HG03457 (cell line): ENCODE results near the gene TNFAIP1.
A peak's percentile ranks its signal among the peaks of the same experiment; 100 is the strongest.

Experiments
- ATAC-seq: cut with Tn5 transposase; IDR thresholded peaks from one replicate; pipeline ENCODE4 v1.9.1; 2021; ENCODE audit warnings: moderate number of reproducible peaks; ENCODE audit not compliant: unreplicated experiment

Gene TNFAIP1

DNA sequence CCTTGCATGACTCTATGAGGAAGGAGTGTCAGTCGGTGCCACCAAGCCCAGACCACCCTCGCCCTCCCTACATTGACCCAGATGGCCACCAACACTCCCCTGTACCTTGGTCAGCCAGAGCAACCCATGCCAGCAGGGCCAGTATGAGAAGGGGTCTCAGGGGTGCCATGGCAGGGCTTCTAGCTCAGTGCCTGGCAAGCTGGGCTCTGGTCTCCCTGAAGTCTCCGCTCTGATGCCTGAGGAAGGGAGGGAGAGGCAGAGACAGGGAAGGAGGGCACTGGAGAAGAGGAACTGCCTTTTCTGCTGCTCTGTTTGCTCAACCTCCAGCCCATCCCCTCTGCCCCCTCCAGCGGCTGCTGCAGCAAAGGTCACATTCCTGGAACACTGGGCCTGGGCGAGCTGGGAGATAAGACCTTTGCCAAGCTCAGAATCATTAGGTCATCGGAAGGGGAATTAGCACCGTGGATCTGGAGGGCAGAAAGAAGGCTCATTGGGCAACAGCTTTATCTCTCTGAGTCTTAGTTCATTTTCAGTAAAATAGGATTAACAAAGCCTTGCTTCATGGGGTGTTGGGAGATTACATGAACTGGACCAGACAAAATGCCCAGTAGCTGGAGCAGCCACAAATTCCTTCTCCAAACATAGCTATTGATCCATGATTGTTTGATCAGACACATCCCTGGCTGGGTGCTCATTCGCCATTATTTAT is 34.6 kb downstream of the TNFAIP1 start, which contains the start of gene VTN:
Gene VTN (minus strand): TSS at position 273 of the 709 bp plus-strand sequence. CDS start 104 bp downstream, at position 169.
- no peak for ATAC-seq

- ATAC-seq = no peak
Measured at GRCh38 chr17:28370744-28371103, 35.2 kb downstream of the TNFAIP1 start.

- ATAC-seq = no peak
Measured at GRCh38 chr17:28371245-28372202, 36.0 kb downstream of the TNFAIP1 start, which contains the start of gene SARM1. TSS of gene SARM1 (plus strand) at chr17:28371694. CDS start at chr17:28372033, 339 bp downstream.

- no peak for ATAC-seq
Measured at GRCh38 chr17:28372203-28372944, 36.8 kb downstream of the TNFAIP1 start.

GRCh38 chr17:28372945-28373274 is 37.3 kb downstream of the TNFAIP1 start:
- no peak for ATAC-seq

DNA sequence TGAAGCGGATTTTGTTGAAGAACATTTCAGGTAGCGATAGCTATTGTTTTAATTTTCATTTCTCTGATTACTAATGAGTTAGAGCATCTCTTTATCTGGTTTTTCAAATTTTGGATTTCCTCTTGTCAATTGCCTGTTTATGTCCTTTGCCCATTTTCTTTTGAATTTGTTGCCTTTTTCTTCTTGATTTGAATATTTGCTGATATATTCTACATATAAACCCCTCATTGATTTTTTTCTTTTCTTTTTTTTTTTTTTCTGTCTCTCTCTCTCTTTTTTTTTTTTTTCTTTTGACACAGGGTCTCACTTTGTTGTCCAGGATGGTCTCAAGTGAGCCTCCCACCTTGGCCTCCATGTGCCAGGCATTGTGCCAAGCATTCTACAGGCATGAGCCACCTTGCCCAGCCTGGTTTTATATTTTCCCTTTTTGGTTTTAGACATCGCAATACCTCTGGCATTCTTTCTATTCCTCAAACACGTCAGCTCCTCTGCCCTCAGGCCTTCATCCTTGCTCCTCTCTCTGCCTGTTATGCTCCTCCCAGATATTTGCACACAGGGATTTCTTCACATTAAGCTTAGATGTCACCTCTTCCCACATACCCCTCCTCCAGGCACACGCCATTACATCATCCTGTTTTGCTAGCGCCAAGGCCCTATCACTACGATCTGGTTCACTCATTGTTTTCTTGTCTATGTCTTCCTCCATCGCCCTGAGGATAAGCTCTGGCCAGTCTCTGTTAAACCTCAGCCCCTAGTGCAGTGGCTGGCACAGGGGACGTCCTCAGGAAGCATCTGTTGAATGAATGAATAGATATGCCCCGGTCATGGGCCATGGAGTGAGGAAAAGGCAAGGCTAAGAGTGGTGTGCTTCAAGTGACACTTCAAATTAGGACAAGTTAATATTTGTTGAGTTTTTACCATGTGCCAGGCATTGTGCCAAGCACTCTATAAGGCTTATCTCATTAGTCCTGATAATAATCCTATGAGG is 44.5 kb downstream of the TNFAIP1 start:
- ATAC-seq = no peak

DNA sequence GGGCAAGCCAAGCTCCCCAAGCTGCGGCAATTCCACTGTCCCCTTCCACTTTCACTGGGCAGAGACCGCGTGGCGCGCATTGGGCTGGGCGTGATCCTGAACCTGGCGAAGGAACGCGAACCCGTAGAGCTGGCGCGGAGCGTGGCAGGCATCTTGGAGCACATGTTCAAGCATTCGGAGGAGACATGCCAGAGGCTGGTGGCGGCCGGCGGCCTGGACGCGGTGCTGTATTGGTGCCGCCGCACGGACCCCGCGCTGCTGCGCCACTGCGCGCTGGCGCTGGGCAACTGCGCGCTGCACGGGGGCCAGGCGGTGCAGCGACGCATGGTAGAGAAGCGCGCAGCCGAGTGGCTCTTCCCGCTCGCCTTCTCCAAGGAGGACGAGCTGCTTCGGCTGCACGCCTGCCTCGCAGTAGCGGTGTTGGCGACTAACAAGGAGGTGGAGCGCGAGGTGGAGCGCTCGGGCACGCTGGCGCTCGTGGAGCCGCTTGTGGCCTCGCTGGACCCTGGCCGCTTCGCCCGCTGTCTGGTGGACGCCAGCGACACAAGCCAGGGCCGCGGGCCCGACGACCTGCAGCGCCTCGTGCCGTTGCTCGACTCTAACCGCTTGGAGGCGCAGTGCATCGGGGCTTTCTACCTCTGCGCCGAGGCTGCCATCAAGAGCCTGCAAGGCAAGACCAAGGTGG is 45.7 kb downstream of the TNFAIP1 start:
- no peak for ATAC-seq

DNA sequence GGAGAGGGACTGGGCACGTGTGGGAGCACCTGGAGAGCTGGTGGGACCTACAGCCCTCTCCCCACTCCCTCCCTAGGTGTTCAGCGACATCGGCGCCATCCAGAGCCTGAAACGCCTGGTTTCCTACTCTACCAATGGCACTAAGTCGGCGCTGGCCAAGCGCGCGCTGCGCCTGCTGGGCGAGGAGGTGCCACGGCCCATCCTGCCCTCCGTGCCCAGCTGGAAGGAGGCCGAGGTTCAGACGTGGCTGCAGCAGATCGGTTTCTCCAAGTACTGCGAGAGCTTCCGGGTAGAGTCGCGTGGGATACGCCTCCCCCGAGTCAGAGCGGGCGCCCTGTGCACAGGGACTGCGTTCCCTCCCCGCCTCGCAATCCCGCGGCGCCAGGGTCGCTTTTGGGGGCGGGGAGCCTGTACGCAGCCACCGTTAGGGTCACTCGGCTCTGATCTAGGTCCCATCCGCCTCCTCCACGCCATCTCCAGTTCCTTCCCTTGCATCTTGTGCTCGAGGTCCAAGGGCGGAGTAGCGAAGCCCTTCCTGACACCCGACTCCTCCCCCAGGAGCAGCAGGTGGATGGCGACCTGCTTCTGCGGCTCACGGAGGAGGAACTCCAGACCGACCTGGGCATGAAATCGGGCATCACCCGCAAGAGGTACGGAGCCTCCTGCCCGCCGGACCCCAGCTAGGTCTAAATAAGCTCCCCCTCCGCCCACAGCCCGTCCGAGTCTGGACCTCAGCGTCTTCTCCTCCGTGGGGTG is 48.9 kb downstream of the TNFAIP1 start:
- ATAC-seq = peak; percentile 51

DNA sequence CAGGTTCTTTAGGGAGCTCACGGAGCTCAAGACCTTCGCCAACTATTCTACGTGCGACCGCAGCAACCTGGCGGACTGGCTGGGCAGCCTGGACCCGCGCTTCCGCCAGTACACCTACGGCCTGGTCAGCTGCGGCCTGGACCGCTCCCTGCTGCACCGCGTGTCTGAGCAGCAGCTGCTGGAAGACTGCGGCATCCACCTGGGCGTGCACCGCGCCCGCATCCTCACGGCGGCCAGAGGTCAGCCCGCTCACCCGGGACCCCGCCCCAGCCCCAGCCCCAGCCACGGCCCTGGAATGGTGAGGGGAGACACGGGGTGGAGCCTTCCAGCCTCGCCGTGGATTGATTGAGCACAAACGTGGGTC is 49.5 kb downstream of the TNFAIP1 start:
- ATAC-seq = no peak

DNA sequence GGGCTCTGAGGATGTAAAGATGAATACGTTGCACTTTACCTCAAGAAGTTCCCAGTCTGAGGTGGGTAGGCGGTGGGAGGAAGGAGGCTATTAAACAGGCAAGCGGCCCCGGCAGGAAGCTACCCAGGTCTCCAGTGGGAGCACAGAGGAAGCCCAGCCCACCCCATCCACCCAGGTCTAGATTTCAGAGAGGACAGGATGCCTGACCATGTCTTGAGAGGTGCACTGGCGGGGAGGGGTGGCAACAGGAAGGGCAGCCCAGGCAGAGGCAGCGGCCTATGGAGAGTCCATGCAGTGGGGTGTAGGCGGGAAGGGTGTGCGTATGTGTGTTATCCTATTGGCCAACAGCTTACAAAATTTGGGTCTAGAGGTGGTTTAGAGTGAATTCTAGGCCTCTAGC is 49.8 kb downstream of the TNFAIP1 start:
- no peak for ATAC-seq

GRCh38 chr17:28386391-28386790 is 50.8 kb downstream of the TNFAIP1 start:
- no peak for ATAC-seq

DNA sequence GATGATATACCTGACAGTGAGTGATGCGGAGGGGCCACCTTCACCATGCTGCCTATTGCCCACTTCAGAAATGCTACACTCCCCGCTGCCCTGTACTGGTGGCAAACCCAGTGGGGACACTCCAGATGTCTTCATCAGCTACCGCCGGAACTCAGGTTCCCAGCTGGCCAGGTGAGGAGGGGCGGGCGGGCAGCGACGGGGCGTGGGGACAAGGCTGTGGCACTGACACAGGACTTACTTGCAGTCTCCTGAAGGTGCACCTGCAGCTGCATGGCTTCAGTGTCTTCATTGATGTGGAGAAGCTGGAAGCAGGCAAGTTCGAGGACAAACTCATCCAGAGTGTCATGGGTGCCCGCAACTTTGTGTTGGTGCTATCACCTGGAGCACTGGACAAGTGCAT is 52.5 kb downstream of the TNFAIP1 start:
- no peak for ATAC-seq

DNA sequence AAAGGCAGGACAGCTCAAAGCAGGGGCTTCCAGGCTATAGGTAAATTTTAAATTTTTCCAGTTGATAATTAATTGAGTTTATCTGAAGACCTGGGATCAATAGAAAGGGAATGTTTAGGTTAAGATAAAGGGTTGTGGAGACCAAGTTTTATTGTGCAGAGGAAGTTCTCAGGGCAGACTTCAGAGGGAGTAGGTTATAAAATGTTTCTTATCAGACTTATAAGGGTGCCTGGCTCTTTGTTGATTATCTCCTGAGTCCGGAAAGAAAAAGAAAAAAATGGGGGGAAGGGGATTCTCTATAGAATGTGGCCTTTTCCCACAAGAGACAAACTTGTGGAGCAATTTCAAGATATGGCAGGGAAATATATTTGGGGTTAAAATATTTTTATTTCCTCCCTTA is 54.6 kb downstream of the TNFAIP1 start:
- no peak for ATAC-seq

DNA sequence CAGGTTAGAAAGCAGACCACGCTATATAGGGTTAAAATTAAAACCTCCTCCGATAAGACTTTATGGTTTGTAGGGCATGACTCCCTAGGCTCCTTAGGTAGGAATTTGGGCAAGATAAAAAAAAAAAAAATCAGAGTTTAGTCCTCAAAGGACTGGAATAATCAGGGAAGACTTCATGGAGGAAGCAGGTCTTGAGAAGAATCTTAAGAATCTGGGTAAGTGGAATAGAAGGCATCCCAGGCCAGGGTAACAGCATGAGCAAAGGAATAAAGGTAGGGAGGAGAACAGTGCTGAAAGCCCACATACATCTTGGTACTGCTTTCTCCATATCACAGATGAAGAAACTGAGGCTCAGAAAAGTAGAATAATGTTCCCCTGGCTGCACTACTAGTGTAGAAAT is 55.0 kb downstream of the TNFAIP1 start:
- no peak for ATAC-seq

GRCh38 chr17:28390984-28391383 is 55.4 kb downstream of the TNFAIP1 start:
- ATAC-seq = no peak

DNA sequence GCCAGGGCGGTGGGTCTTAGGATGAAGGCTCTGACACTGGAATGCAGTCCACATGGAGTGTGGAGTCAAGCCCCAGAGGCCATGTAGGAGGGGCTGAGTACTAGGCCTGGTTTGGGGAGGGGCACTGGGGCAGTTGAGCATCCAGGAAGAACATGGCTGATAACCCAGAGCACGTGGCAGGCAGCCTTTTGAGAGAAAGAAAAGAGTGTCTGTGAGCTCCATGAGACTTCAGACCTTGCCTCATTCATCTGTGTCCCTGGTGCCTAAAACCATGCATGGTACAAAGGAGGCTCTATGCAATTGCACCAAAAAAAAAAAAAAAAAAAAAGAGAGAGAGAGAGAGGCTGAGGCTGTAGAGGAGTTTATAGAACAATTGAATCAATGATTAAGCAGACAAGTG is 55.8 kb downstream of the TNFAIP1 start:
- ATAC-seq = no peak

GRCh38 chr17:28392491-28392890 is 56.9 kb downstream of the TNFAIP1 start:
- no peak for ATAC-seq

DNA sequence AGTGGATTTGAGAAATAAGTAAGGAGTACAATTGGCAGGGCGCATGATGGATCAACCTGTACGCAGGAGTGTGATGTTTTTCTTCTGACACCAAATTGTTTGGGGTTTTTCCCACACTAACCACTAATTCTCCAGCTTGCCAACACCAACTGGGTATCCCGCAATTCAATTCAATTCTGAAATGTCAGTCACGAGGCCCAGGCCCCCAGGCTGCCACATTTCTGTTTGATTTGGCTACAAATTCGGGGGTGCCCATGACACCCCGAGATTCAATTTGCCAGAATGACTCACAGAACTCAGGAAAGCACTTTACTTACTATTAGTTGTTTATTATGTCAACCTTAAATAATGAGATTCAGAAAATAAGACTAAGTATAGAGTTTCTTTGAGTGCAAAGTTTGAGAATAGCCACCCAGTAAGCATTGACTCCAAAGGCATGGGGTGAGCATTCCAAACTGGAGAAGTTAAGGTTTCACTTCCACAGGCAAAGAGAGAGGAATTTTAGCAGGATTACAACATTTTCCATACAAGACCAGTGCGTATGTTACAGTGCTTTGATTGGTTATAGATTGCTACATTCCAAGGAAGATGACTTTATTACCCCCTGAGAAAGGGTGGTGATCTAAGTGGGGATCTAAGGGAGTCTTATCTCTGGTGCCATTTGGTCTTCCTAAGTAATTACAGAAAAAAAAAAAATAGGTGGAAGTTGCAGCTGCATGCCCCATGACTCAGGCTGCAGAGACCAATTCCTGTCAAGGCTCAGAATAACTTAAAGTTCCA is 59.0 kb downstream of the TNFAIP1 start:
- ATAC-seq = no peak
